Stimulated activated CD4-positive, alpha-beta T cell treated with anti-CD3 and anti-CD28 coated beads, Interleukin-1b, Interleukin-23, amount 100 ng/mL, for 1 hour (primary cell): ENCODE measurements around the gene RNF135.
A peak's percentile ranks its signal among the peaks of the same experiment; 100 is the strongest.
"Not testable (repeated sequence)": the region's sequence is repeated elsewhere in the genome, so short reads cannot be mapped to it uniquely, and the experiment has no call there.

Experiments used
- DNase-seq, 2 donors: peaks; one replicate each; pipeline ENCODE4 v3.0.0-alpha.2; 2020; ENCODE audit warnings: low read depth in 2 of 2

The RNF135 gene

GRCh38 chr17:30997842-30998241 lies 27.0 kb downstream of the RNF135 start:
- DNase-seq: no peak

GRCh38 chr17:31002047-31002446 lies 31.2 kb downstream of the RNF135 start:
- DNase-seq: no peak

DNA sequence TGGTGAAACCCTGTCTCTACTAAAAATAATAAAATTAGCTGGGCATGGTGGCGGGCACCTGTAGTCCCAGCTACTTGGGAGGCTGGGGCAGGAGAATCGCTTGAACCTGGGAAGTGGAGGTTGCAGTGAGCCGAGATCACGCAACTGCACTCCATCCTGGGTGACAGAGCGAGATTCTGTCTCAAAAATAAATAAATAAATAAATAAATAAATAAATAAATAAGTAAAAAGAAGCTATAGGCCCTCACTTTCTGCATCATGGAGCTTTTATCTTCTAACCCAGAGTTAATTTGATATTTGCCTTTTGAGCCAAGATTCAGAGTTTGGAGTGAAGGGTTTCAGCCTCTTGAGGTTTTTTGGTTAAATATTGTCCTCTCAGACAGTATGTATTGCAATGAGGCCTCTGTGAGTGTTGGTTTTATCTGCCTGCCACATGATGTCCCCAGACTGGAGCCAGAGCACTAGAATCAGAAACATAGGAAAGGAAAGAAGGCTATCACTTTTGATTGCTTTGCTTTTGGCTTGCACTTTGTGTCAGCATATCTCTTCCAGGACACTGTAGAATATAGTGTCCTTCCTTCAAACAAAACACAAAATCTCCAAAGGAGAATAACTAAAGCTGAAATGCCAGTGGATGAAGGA lies 32.5 kb downstream of the RNF135 start:
- DNase-seq: no peak

- DNase-seq: no peak
These were observed 33.3 kb downstream of the RNF135 start for GRCh38 chr17:31004160-31004559.

- DNase-seq: no peak
These were observed 37.0 kb downstream of the RNF135 start for GRCh38 chr17:31007695-31008373.

- peak; percentile 13 to 18 for DNase-seq
These were observed 37.7 kb downstream of the RNF135 start for GRCh38 chr17:31008374-31009041.

DNA sequence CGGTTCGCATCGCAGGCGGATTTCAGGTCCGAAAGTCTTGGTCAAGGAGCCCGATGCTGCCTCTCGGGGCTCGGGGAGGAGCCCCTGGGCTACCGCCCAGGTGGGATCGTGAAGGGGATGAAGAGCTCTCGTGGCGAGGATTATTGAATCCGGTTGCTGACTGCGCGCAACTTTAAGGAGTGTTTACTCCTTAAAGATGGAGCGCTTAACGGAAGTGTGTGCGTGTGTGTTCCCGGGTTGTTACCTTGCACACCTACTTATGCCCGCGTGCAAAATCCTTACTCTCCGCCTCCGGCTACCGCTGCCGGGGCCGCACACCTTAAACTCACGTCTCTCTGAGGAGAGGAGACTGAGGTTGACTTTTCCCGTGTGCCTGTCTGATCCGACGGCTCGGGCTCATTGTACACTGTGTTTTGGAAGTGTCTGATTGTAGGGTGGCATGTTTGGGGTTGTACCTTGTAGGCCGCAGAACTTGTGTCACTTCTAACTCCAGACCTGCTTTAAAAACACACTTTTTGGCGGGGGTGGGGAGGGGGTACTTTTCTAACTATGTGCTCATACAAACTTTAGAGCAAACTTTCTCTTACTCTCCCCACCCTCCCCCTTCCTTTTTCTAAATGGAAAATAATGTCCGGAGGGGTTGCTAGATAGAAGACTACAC lies 38.3 kb downstream of the RNF135 start:
- not testable (repeated sequence) for DNase-seq

DNA sequence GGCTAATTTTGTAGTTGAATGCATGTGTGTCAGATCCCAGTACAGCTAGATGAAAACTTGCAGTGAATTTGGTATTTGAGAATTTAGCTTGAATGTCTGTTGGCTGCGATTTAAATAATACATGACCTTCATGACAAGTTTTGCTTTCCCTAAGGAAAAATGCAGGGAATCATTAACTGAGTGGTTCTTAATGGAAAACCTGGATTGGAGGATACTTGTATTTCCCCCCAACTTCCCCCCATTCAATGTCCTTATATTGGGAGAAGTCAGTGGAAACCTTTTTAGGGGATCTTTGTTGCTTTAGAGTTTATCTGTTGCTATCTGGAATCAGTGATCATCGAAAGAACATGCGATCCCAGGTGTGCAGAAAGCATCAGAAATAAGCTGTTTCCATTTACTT lies 39.2 kb downstream of the RNF135 start:
- DNase-seq: not testable (repeated sequence)

DNA sequence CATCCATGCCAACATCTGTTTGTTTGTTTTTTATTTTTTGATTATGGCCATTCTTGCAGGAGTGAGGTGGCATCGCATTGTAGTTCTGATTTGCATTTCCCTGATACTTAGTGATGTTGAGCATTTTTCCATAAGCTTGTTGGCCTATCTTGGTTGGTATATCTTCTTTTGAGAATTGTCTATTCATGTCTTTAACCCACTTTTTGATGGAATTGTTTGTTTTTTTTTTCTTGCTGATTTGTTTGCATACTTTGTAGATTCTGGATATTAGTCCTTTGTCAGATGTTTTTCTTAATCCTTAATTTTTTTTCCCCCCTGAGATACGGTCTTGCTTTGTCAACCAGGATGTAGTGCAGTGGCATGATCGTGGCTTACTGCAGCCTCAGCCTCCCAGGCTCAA lies 43.0 kb downstream of the RNF135 start:
- no peak for DNase-seq

GRCh38 chr17:31015639-31016038 lies 44.8 kb downstream of the RNF135 start:
- DNase-seq: no peak

- DNase-seq: no peak
These were observed 48.2 kb downstream of the RNF135 start for GRCh38 chr17:31019004-31019403.

DNA sequence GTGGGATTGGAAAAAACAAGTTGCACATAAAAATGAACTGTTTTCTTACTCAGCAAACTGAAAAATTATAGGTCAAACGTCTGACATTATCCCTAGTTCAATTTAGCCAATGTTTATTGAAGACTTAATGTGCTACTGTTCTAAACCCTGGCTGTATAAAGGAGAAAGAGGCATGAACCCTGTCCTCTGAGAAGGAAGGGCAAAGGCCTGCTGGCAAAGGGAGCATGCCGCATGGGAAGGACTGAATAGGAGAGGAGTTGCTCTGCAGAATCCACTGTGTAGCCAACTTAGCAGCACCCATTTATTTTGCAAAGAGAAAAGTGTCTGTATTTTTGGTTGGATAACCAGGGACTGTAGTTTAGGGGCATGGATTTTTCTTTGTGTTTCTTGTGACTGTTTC lies 52.3 kb downstream of the RNF135 start:
- not testable (repeated sequence) for DNase-seq

- no peak for DNase-seq
These were observed 61.0 kb downstream of the RNF135 start for GRCh38 chr17:31031841-31032240.

DNA sequence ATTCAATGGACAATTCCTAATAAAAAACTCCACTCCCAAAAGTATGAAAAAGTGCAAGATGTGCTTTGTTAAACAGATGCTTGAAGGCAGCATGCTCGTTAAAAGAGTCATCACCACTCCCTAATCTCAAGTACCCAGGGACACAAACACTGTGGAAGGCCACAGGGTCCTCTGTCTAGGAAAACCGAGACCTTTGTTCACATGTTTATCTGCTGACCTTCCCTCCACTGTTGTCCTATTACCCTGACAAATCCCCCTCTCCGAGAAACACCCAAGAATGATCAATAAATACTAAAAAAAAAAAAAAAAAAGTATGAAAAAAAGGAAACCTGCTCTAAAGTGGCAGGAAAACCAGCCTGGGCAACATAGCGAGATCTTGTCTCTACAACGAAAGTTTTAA lies 64.8 kb downstream of the RNF135 start:
- DNase-seq: not testable (repeated sequence)

- DNase-seq: not testable (repeated sequence)
These were observed 70.0 kb downstream of the RNF135 start for GRCh38 chr17:31040837-31041236.

DNA sequence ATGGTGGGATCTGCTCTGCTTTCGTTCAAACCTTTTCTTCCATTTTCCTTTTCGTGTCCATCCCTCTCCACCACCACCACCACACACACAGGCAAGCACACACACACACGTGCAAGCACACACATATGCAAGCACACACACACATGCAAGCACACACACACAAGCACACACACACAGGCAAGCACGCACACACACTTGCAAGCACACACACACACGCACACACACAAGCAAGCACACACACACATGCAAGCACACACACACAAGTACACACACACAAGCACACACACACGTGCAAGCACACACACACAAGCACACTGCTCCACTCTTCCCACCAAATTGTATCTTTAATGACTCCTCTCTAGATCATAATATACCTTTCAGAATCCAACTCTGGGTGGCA lies 71.5 kb downstream of the RNF135 start:
- not testable (repeated sequence) for DNase-seq

DNA sequence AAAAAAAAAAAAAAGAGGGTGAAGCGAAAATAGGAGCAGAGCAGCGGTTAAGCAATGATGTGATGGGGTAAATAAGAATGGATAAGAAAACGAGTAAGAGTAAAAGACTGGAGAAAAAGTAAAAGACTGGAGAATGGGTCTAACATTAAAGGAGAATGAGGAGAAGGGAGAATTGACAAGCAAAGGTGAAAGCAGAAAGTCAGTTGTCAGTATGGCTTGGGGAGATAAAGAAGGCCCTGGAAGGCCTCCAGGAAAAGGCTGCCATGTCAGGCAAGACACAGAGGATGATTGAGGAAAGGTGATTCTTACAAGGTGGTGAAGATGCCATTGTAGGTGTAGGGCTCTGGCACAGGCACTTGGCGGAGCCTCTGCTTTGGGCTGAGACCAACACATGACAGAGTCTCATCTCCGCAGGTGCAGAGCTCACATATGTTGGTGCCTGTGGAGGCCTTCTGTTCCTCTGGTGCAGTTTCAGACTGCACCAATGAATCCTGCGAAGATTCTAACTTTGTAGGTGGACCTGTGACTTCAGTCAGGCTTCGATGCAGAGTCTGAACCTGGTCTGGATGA lies 76.1 kb downstream of the RNF135 start:
- DNase-seq: not testable (repeated sequence)

DNA sequence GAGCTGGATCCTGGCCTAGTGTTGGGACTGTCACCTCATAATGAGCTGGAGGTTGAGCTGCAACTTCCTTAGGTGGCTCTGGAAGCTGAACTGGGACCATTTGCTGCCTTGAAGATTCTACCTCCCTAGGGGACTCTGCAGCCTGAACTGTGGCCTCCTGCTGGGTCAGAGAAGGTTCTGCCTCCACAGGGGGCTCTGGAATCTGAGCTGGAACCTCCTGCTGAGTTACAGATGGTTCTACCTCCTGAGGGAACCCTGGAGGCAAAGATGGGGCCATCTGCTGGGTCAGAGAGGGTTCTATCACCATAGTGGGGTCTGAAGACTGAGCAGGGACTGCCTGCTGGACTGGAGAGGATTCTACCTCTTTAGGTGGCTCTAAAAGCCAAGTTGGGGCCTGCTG lies 77.3 kb downstream of the RNF135 start:
- DNase-seq: no peak

GRCh38 chr17:31048780-31049179 lies 77.9 kb downstream of the RNF135 start:
- no peak for DNase-seq
